ENCODE results near the gene PSD. TPM values are rescaled to one million over a fixed set of nuclear protein-coding genes. Genes with fewer than 3 reads are reported as not detected.

The PSD gene
- total RNA-seq, 1 experiment from 2014 or later = not detected

- DNase-seq (ENCODE audit: low spot score) = no peak
Measured at GRCh38 chr10:102420181-102420713, 1.7 kb upstream of the PSD start.

DNA sequence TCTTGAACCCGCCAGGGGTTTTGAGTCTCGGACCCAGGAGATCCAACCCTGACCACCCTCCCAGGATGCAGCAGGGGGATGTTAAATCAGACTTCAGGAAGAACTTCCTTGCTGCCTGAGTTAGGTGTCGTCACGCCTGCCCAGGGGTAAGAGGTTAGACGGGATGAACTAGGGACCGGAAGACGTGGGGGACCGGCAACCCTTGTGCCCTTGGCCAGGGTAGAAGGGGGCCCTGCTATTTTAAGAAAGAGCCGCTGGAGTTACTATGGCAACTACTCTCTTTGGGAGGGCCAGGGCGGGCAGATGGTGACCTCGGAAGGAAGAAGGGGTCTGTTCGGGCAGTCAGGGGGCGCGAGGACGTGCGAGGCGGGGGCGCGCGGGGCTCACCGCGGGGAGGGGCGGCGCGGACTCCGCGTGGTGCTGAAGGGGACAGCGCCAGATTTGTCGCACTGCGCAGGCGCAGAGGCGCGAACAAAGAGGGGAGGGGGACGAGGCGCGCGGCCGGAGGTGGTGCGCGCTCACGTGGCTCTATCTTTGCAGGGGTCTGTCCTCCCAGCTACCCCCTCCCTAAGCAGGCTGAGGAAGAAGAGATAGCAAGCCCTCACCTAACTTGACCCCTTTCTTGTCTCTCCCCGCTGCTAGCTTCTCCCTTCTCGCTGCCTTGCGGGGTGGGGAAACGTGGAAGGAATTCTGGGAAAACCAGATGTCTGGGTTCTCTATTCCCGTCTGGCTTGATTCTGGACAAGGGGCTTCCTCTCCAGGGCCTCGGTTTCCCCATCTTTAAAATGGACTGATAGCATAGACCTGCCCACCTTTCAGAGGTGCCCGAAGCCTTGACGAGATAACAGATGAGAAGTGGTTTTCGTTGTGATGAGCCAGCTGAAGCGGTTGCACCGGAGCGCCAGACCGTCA lies 940 bp upstream of the PSD start:
- no peak for DNase-seq (ENCODE audit: low spot score)

- no peak for DNase-seq (ENCODE audit: low spot score)
Measured at GRCh38 chr10:102416695-102417094, 1.9 kb downstream of the PSD start.

DNA sequence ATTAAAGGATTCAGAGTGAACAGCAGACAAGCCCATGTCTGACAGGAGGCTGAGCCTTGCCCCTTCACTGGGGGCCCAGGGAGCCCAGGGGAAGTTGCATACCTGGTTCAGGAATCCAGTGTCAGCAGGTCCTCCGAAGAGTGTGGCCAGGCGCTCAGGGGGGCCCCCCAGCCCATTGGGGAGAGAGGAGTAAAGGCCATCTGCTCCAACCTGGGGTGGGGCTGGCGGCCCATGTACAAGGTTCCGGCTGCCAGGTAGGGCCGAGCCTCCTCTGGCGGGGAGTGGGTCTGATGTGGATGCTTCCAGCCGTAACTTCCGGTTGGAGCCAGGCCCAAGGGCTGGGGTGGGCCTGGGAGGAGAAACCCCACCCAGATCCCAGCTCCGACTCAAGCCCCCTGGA lies 2.3 kb downstream of the PSD start:
- no peak for DNase-seq (ENCODE audit: low spot score)

GRCh38 chr10:102414749-102415148 lies 3.8 kb downstream of the PSD start:
- DNase-seq (ENCODE audit: low spot score) = no peak

- DNase-seq (ENCODE audit: low spot score) = no peak
Measured at GRCh38 chr10:102413806-102414561, 4.6 kb downstream of the PSD start.

- peak; percentile 38 for DNase-seq (ENCODE audit: low spot score)
Measured at GRCh38 chr10:102413053-102413705, 5.4 kb downstream of the PSD start.

DNA sequence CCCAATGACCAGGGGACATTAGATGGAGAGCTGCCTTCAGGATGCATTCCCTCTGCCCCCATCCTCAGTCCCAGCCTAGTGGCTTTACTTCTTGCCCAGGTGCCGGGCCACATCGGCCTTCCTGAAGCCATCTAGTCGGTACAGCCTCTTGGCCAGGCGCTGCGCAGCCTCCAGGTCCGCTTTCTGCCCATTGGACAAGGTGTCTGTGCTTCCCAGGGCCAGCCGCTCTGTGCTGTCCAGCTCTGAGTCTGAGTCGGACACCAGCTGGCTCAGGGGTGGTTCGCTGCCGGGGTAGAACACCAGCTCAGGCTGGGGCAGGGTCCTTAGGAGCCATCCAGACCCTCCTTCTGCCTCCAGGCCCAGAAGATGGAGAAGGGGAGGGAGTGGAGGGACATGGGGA lies 6.3 kb downstream of the PSD start:
- no peak for DNase-seq (ENCODE audit: low spot score)

GRCh38 chr10:102411341-102412255 lies 7.0 kb downstream of the PSD start:
- DNase-seq (ENCODE audit: low spot score) = no peak

GRCh38 chr10:102410429-102411073 lies 8.0 kb downstream of the PSD start:
- no peak for DNase-seq (ENCODE audit: low spot score)

DNA sequence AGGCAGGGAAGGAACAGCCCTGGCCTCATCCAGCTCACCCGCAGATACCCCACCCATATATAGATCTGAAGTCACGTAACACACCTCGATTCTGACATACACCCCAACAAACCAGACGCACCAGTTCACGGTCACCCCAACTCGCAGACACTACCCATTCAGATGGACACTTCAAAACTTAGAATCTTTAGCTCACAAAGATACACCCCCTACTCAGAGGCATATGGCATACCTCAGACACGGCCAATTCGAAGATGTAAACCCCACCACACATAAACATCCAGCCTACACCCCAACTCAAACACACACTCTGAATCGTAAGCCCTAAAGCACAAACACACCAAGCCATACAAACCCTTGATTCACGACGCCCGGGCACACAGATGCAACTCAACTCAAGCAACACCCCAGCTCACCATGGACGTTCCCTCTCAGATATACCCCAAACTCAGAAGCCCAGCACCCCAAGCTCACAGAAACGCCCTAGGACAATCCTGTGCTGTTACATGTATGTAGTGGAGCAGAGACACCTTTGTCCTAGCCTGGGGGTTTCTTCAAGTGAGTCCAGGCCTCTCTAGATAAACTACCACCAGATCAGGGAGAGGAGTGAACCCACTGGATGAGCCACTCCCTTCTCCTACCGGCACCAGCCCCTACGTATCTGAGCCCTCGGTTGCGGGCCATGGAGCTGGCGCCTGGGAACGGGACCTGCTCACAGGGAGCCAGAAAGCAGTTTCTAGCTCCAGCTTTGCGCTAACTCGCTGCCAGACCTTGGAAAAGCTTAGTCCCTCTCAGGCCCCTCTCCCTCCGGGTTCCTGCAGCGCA lies 8.8 kb downstream of the PSD start:
- no peak for DNase-seq (ENCODE audit: low spot score)

GRCh38 chr10:102408728-102409603 lies 9.6 kb downstream of the PSD start:
- DNase-seq (ENCODE audit: low spot score) = no peak

GRCh38 chr10:102408131-102408727 lies 10.4 kb downstream of the PSD start:
- DNase-seq (ENCODE audit: low spot score) = no peak

DNA sequence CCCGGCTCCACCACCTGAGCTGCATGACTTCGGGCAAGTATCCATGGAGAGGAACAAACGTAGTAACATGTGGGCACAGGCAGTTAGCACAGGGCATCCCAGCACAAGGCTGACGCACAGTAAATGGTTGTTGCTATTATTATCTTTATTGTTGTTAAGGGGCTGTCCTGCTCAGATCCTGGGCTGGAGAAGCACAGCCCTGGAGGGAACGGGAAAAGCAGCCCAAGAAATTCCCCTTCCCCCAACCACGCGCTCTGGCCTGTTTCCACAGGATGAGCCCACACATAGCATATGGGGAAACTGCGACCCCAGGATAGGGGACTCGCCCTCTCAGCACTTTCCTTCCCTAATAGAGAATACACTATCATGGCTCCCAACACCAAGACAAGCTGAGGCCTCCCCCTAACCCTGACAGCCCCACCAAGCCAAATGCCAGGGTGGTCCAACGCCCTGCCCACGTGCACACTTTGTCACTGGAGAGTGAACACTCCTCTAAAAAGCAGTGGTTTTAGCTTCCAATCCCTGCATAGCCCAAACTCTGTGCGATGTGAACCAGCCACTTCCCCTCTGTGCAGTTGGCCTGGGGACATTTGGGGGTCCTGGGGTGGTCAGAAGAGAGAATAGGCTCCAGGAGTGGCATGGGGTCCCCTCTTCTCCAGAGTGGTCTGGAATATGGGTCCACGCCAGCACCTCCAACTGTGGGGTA lies 11.0 kb downstream of the PSD start:
- DNase-seq (ENCODE audit: low spot score) = no peak

DNA sequence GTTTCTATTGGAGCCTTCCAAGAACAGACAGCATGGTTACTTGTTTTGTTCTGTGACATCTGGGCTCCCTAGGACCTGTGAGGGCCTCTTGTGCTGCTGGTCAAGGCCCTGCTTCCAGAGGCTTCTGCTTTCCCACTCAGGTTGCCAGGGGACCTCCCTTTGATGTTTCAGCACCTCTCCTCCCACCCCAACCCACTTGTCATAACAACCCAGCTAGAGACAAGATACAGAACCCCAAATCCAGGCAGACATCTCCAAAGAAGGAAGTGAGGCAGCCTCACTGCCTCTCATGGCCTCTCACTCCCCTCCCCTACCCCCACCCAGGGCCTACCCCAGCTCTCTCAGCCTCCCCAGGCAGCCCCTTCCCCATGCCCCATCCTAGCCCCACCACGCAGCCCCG lies 11.8 kb downstream of the PSD start:
- no peak for DNase-seq (ENCODE audit: low spot score)

GRCh38 chr10:102405632-102406031 lies 13.0 kb downstream of the PSD start:
- no peak for DNase-seq (ENCODE audit: low spot score)

GRCh38 chr10:102405108-102405571 lies 13.4 kb downstream of the PSD start:
- no peak for DNase-seq (ENCODE audit: low spot score)
